ENCODE measurements around the gene EEF1AKMT3.

GRCh38 chr12:57732726-57733593 is 39.5 kb upstream of the EEF1AKMT3 start:
- no peak for TF ChIP-seq CTCF (conservative IDR thresholded peaks at IDR 0.05; ENCODE audit: low read depth, low read length)
- TF ChIP-seq EZH2phosphoT487 (IDR thresholded peaks at IDR 0.05; ENCODE audit: borderline replicate concordance, low read length), result no peak
- TF ChIP-seq EZH2 (IDR thresholded peaks at IDR 0.05; ENCODE audit: low read length, unreplicated experiment), result no peak
